NT2/D1 (cell line): ENCODE data around the gene MTCH1.
A peak's percentile ranks its signal among the peaks of the same experiment; 100 is the strongest.

Experiments
- DNase-seq: peaks from one replicate; pipeline ENCODE4 v3.0.0-alpha.2; 2011; ENCODE audit warnings: low read depth, low spot score
- H3K27me3 ChIP-seq: 2 replicates; pipeline ENCODE4 v1.6.0; 2011; ENCODE audit warnings: mild to moderate bottlenecking; ENCODE audit not compliant: insufficient read length, insufficient read depth
- H3K36me3 ChIP-seq: 2 replicates; pipeline ENCODE4 v1.6.1; 2011; ENCODE audit warnings: mild to moderate bottlenecking, low read length, mixed read lengths; ENCODE audit not compliant: insufficient read depth, insufficient read length
- H3K4me1 ChIP-seq: 2 replicates; pipeline ENCODE4 v1.5.1; 2011; ENCODE audit not compliant: insufficient read depth, insufficient read length
- H3K4me3 ChIP-seq: 2 replicates; pipeline ENCODE4 v1.5.1; 2011; ENCODE audit warnings: low read depth; ENCODE audit not compliant: insufficient read length
- H3K9ac ChIP-seq: 2 replicates; pipeline ENCODE4 v1.6.0; 2011; ENCODE audit warnings: low read depth; ENCODE audit not compliant: insufficient read length
- H3K9me3 ChIP-seq: 2 replicates; pipeline ENCODE4 v1.5.1; 2011; ENCODE audit warnings: mild to moderate bottlenecking, low read length; ENCODE audit not compliant: insufficient read depth
- SUZ12 ChIP-seq: IDR thresholded peaks from 2 replicates; pipeline ENCODE4 v1.6.1; 2011; ENCODE audit not compliant: insufficient read length, insufficient read depth; ENCODE audit errors: extremely low read depth
- YY1 ChIP-seq: IDR thresholded peaks from 2 replicates; pipeline ENCODE4 v1.6.1; 2011; ENCODE audit not compliant: insufficient read length, insufficient read depth
- ZNF274 ChIP-seq: IDR thresholded peaks from 2 replicates; pipeline ENCODE4 v1.6.1; 2011; ENCODE audit warnings: mild to moderate bottlenecking, low read depth, low read length

The MTCH1 gene

GRCh38 chr6:36963451-36964290 lies 22.3 kb downstream of the MTCH1 start:
- Histone ChIP-seq H3K4me1 (peaks cover 5% of the 10 kb centered on the region), H3K4me3 (no peak overlapping the region), H3K27me3 (no peaks in the 10 kb centered on the region), H3K9ac (no peak overlapping the region), H3K36me3 (peaks cover 23% of the 10 kb centered on the region), H3K9me3 (no peaks in the 10 kb centered on the region)
- TF ChIP-seq SUZ12 (no peak), ZNF274 (no peak), YY1 (no peak)
- DNase-seq, result no peak

GRCh38 chr6:36962874-36963273 lies 23.1 kb downstream of the MTCH1 start:
- H3K4me3 ChIP-seq, result no peak overlapping the region
- H3K27me3 ChIP-seq, result no peaks in the 10 kb centered on the region
- TF ChIP-seq SUZ12 (no peak), ZNF274 (no peak), YY1 (no peak)
- no peak overlapping the region for H3K9ac ChIP-seq
- H3K4me1 ChIP-seq, result peaks cover 5% of the 10 kb centered on the region
- H3K36me3 ChIP-seq, result peaks cover 15% of the 10 kb centered on the region
- no peaks in the 10 kb centered on the region for H3K9me3 ChIP-seq
- DNase-seq, result peak; percentile 54

GRCh38 chr6:36961441-36962435 lies 24.3 kb downstream of the MTCH1 start:
- TF ChIP-seq ZNF274 (no peak), YY1 (no peak), SUZ12 (no peak)
- H3K36me3 ChIP-seq, result peaks cover 4% of the 10 kb centered on the region
- H3K27me3 ChIP-seq, result no peaks in the 10 kb centered on the region
- H3K9ac ChIP-seq, result no peak overlapping the region
- DNase-seq, result no peak
- peaks cover 5% of the 10 kb centered on the region for H3K4me1 ChIP-seq
- no peak overlapping the region for H3K4me3 ChIP-seq
- no peaks in the 10 kb centered on the region for H3K9me3 ChIP-seq

- Histone ChIP-seq H3K4me3 (no peak overlapping the region), H3K9me3 (no peaks in the 10 kb centered on the region), H3K36me3 (no peaks in the 10 kb centered on the region), H3K9ac (no peak overlapping the region), H3K27me3 (no peaks in the 10 kb centered on the region), H3K4me1 (peaks cover 5% of the 10 kb centered on the region)
- DNase-seq, result no peak
- TF ChIP-seq SUZ12 (no peak), YY1 (no peak), ZNF274 (no peak)
These were observed 26.3 kb downstream of the MTCH1 start for GRCh38 chr6:36959555-36960250.

GRCh38 chr6:36958775-36959554 lies 27.0 kb downstream of the MTCH1 start:
- DNase-seq, result no peak
- TF ChIP-seq SUZ12 (no peak), ZNF274 (no peak), YY1 (no peak)
- no peaks in the 10 kb centered on the region for H3K36me3 ChIP-seq
- H3K4me1 ChIP-seq, result peaks cover 8% of the 10 kb centered on the region
- H3K9ac ChIP-seq, result no peak overlapping the region
- no peaks in the 10 kb centered on the region for H3K9me3 ChIP-seq
- no peaks in the 10 kb centered on the region for H3K27me3 ChIP-seq
- H3K4me3 ChIP-seq, result no peak overlapping the region

- no peaks in the 10 kb centered on the region for H3K9me3 ChIP-seq
- no peaks in the 10 kb centered on the region for H3K36me3 ChIP-seq
- peaks cover 2% of the 10 kb centered on the region for H3K4me1 ChIP-seq
These were observed 28.2 kb downstream of the MTCH1 start for GRCh38 chr6:36957773-36958271.

More at GRCh38 chr6:36957773-36958271, 28.2 kb downstream of the MTCH1 start:
- TF ChIP-seq ZNF274 (no peak), SUZ12 (no peak), YY1 (no peak)
- Histone ChIP-seq H3K4me3 (no peak overlapping the region), H3K9ac (no peak overlapping the region), H3K27me3 (no peaks in the 10 kb centered on the region)
- DNase-seq, result no peak
